Measurements from ENCODE around the gene CYP3A4.

The CYP3A4 gene

DNA sequence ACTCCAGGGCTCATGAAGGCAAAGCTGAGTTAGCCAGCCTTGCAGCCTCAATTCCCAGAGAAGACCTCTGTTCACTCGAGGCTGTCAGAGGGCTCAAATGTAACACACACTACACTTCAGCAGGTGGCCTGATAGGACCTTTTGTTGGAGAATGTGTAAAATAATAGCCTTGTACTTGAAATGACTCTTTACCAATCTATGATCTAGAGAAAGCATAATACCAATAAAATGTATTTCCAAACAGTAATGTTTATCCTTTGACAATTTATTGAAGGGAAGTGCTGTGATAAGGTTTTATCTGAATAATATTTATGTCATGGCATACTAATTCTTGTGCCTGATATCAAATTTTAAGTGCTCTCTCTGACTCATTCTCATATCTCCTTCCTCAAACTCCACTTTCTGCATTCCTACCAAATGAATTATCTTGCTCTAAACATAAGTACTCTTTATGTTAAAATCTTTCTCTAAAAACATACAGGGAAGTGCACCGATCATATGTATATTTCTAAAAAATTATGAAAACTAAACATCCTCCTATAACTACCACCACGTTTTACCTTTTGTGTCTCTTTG is 69.9 kb downstream of the CYP3A4 start:
- Histone ChIP-seq H3K4me1 (ENCODE audit: low read depth, poor library complexity, severe bottlenecking) (peaks cover under 1% of the 10 kb centered on the region), H3K27ac (no peak overlapping the region), H3K9ac (no peak overlapping the region), H3K36me3 (ENCODE audit: insufficient read depth) (no peaks in the 10 kb centered on the region), H3K27me3 (ENCODE audit: insufficient read depth, low read depth) (no peaks in the 10 kb centered on the region), H3K4me2 (no peak overlapping the region), H3K79me2 (ENCODE audit: insufficient read depth, low read depth) (no peaks in the 10 kb centered on the region), H2AFZ (ENCODE audit: low read depth) (no peak overlapping the region), H4K20me1 (ENCODE audit: insufficient read depth) (no peaks in the 10 kb centered on the region), H3K4me3 (IDR thresholded peaks at IDR 0.05; ENCODE audit: insufficient read depth, low read depth, low read length) (no peak overlapping the region)
- TF ChIP-seq, protein P1, sequence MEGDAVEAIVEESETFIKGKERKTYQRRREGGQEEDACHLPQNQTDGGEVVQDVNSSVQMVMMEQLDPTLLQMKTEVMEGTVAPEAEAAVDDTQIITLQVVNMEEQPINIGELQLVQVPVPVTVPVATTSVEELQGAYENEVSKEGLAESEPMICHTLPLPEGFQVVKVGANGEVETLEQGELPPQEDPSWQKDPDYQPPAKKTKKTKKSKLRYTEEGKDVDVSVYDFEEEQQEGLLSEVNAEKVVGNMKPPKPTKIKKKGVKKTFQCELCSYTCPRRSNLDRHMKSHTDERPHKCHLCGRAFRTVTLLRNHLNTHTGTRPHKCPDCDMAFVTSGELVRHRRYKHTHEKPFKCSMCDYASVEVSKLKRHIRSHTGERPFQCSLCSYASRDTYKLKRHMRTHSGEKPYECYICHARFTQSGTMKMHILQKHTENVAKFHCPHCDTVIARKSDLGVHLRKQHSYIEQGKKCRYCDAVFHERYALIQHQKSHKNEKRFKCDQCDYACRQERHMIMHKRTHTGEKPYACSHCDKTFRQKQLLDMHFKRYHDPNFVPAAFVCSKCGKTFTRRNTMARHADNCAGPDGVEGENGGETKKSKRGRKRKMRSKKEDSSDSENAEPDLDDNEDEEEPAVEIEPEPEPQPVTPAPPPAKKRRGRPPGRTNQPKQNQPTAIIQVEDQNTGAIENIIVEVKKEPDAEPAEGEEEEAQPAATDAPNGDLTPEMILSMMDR (conservative IDR thresholded peaks at IDR 0.05; ENCODE audit: low read depth, low read length) = no peak

DNA sequence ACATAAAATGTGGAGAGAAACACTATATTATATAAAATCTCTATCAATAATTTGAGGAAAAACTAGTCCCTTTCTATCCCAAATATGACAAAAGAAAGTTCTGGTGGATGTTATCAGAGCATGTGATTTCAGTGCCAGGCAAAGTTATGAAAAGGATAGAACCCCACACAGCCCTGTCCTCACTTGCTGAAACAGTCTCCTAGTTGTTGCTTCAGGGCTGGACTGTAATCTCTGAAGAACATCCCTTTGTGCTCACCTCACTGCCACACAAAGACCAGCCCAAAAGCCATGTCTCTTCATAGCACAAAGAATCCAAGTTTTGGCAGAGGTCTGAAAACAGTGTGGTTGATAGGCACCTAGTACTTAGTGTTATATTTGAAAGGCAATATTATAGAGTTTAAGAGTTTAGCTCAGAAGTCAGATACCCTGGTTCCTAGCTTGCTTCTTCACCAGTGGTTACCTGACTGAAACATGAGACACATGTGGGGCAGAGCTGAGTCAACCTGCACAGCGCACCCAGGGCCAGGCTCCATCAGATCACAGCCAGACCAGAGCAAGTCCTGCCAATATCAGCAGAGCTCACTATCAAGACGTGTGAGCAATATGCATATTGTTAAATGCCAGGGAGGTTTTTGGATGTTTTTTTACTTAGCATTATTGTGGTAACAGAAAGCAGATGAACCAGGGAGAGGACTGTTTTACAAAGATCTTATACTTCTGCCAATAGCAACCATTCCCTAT is 74.0 kb downstream of the CYP3A4 start:
- no peak overlapping the region for H2AFZ ChIP-seq (ENCODE audit: low read depth)
- no peak overlapping the region for H3K4me2 ChIP-seq
- no peak overlapping the region for H3K4me3 ChIP-seq (IDR thresholded peaks at IDR 0.05; ENCODE audit: insufficient read depth, low read depth, low read length)
- no peaks in the 10 kb centered on the region for H4K20me1 ChIP-seq (ENCODE audit: insufficient read depth)
- H3K27me3 ChIP-seq (ENCODE audit: insufficient read depth, low read depth) = no peaks in the 10 kb centered on the region
- H3K27ac ChIP-seq = no peak overlapping the region
- H3K9ac ChIP-seq = no peak overlapping the region
- TF ChIP-seq, protein P1 (conservative IDR thresholded peaks at IDR 0.05; ENCODE audit: low read depth, low read length) = no peak
- no peaks in the 10 kb centered on the region for H3K4me1 ChIP-seq (ENCODE audit: low read depth, poor library complexity, severe bottlenecking)
- H3K79me2 ChIP-seq (ENCODE audit: insufficient read depth, low read depth) = no peaks in the 10 kb centered on the region
- no peaks in the 10 kb centered on the region for H3K36me3 ChIP-seq (ENCODE audit: insufficient read depth)

DNA sequence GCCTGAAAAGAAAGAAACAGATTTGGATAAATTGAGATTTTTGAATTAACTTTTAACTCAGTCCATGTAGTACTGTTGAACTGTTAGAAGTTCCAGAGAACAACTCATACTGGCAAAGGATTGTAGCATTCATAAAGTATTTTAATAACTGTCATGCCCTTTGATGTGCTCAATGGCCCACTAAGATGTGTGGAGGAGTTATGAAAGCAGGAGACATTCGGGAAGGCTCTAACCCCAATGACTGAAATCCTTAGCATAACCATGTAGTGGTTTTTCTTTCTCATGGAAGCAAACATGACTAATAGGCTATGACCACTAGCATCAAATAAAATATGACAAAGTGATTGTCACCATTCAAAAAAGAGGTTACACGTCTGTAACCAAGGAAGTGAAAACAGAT is 74.7 kb downstream of the CYP3A4 start:
- H3K9ac ChIP-seq = no peak overlapping the region
- H3K36me3 ChIP-seq (ENCODE audit: insufficient read depth) = no peaks in the 10 kb centered on the region
- H3K4me3 ChIP-seq (IDR thresholded peaks at IDR 0.05; ENCODE audit: insufficient read depth, low read depth, low read length) = no peak overlapping the region
- H3K27me3 ChIP-seq (ENCODE audit: insufficient read depth, low read depth) = no peaks in the 10 kb centered on the region
- TF ChIP-seq, protein P1 (conservative IDR thresholded peaks at IDR 0.05; ENCODE audit: low read depth, low read length) = no peak
- H3K4me2 ChIP-seq = no peak overlapping the region
- H3K79me2 ChIP-seq (ENCODE audit: insufficient read depth, low read depth) = no peaks in the 10 kb centered on the region
- no peaks in the 10 kb centered on the region for H3K4me1 ChIP-seq (ENCODE audit: low read depth, poor library complexity, severe bottlenecking)
- H4K20me1 ChIP-seq (ENCODE audit: insufficient read depth) = no peaks in the 10 kb centered on the region
- H3K27ac ChIP-seq = no peak overlapping the region
- no peak overlapping the region for H2AFZ ChIP-seq (ENCODE audit: low read depth)

DNA sequence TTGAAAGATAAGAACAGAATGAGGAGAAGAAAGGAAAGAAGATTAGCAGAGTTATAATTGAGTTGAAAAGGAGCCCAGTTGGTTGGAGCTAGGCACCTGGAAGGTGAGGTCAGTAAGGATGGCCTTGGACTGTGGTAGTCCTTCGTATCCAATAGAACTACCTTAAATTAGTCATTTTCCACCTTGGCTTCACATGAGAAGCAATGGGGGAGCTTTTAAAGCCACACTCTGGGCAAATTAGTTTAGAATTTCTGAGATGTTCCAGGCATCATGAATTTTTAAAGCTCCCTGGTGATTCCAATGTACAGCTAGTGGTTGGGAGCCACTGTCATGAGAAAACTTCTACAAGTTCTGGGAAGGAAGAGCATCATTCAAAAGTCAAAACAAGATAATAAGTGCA is 76.9 kb downstream of the CYP3A4 start:
- TF ChIP-seq, protein P1 (conservative IDR thresholded peaks at IDR 0.05; ENCODE audit: low read depth, low read length) = no peak
- Histone ChIP-seq H3K36me3 (ENCODE audit: insufficient read depth) (no peaks in the 10 kb centered on the region), H3K4me3 (IDR thresholded peaks at IDR 0.05; ENCODE audit: insufficient read depth, low read depth, low read length) (no peak overlapping the region)

More for the DNA sequence above, 76.9 kb downstream of the CYP3A4 start:
- H3K79me2 ChIP-seq (ENCODE audit: insufficient read depth, low read depth) = no peaks in the 10 kb centered on the region
- no peaks in the 10 kb centered on the region for H4K20me1 ChIP-seq (ENCODE audit: insufficient read depth)
- no peak overlapping the region for H3K4me2 ChIP-seq
- no peaks in the 10 kb centered on the region for H3K27me3 ChIP-seq (ENCODE audit: insufficient read depth, low read depth)
- H3K27ac ChIP-seq = no peak overlapping the region
- H3K9ac ChIP-seq = no peak overlapping the region
- no peaks in the 10 kb centered on the region for H3K4me1 ChIP-seq (ENCODE audit: low read depth, poor library complexity, severe bottlenecking)
- no peak overlapping the region for H2AFZ ChIP-seq (ENCODE audit: low read depth)

Data from KMS-11 (cell line).